WTC11 (cell line): ENCODE data around the gene ZNF445. TPM values are rescaled to one million over a fixed set of nuclear protein-coding genes. Genes with fewer than 3 reads are reported as not detected.
"Not testable (repeated sequence)": the region's sequence is repeated elsewhere in the genome, so short reads cannot be mapped to it uniquely, and the experiment has no call there.

Source experiments
- ATAC-seq: fragments of 200-7000 bp; cut with Tn5 transposase; 2 replicates; pipeline ENCODE4 v1.10.0; 2021; ENCODE audit warnings: mild to moderate bottlenecking, moderate library complexity
- CTCF ChIA-PET: fragments of 300-600 bp; sonication (Branson Sonifier 250); formaldehyde crosslinking; loops from one replicate; lab custom pipeline; 2021; ENCODE audit warnings: antibody characterized with exemption; lab: Charles Lee
- POLR2A ChIA-PET: fragments of 350-600 bp; sonication (Branson Sonifier 250); formaldehyde crosslinking; loops from one replicate; lab custom pipeline; 2021; ENCODE audit warnings: antibody characterized with exemption; lab: Charles Lee
- DNase-seq: peaks from one replicate; pipeline ENCODE4 v3.0.0; 2021; ENCODE audit warnings: low spot score
- H3K27ac Mint-ChIP-seq: 2 replicates; pipeline ENCODE4 v1.8.0; 2021; ENCODE audit warnings: mixed read lengths
- H3K27me3 Mint-ChIP-seq: 2 replicates; pipeline ENCODE4 v1.8.0; 2021; ENCODE audit warnings: low read depth, mild to moderate bottlenecking, moderate library complexity, mixed read lengths
- H3K36me3 Mint-ChIP-seq: 2 replicates; pipeline ENCODE4 v1.8.0; 2021; ENCODE audit warnings: mixed read lengths
- H3K4me1 Mint-ChIP-seq: 2 replicates; pipeline ENCODE4 v1.8.0; 2022; ENCODE audit warnings: mixed read lengths
- H3K4me3 Mint-ChIP-seq: 2 replicates; pipeline ENCODE4 v1.8.0; 2021; ENCODE audit warnings: mild to moderate bottlenecking, moderate library complexity, mixed read lengths
- H3K9me3 Mint-ChIP-seq: 2 replicates; pipeline ENCODE4 v1.8.0; 2021; ENCODE audit warnings: mixed read lengths
- FOXP1 ChIP-seq: sonication (generic); formaldehyde crosslinking; IDR thresholded peaks from 2 replicates; pipeline ENCODE4 v1.8.0; 2022; ENCODE audit warnings: missing genetic modification reagents, mild to moderate bottlenecking, moderate library complexity, borderline replicate concordance
- GRHL2 ChIP-seq: fragments of 250-450 bp; sonication (Bioruptor Pico); IDR thresholded peaks from 2 replicates; pipeline ENCODE4 v1.8.0; 2022; ENCODE audit warnings: mild to moderate bottlenecking, moderate library complexity; ENCODE audit not compliant: insufficient replicate concordance, severe bottlenecking
- IRF2 ChIP-seq: sonication (generic); formaldehyde crosslinking; IDR thresholded peaks from 2 replicates; pipeline ENCODE4 v1.8.0; 2022; ENCODE audit warnings: low read depth, missing genetic modification reagents, borderline replicate concordance
- JAZF1 ChIP-seq: fragments of 250-450 bp; sonication (Bioruptor Pico); IDR thresholded peaks from 2 replicates; pipeline ENCODE4 v1.9.0; 2021; ENCODE audit warnings: moderate library complexity, mild to moderate bottlenecking, inconsistent platforms
- TEAD1 ChIP-seq: sonication (generic); formaldehyde crosslinking; IDR thresholded peaks from 2 replicates; pipeline ENCODE4 v1.8.0; 2022; ENCODE audit warnings: mild to moderate bottlenecking, missing genetic modification reagents
- ZBTB21 ChIP-seq: sonication (generic); formaldehyde crosslinking; IDR thresholded peaks from 2 replicates; pipeline ENCODE4 v1.8.1; 2023; ENCODE audit warnings: mild to moderate bottlenecking, missing genetic modification reagents, borderline replicate concordance
- ZNF121 ChIP-seq: sonication (generic); formaldehyde crosslinking; IDR thresholded peaks from 2 replicates; pipeline ENCODE4 v1.8.0; 2023; ENCODE audit warnings: missing genetic modification reagents
- total RNA-seq: library from RNA; stranded (reverse); gene quantifications from 3 replicates; pipeline ENCODE4 v1.2.3, GENCODE V29; 2021
- TF ChIP-seq, protein P1 (sequence below): fragments of 250-450 bp; sonication (Bioruptor Pico); IDR thresholded peaks from 2 replicates; pipeline ENCODE4 v1.9.0; 2021; ENCODE audit warnings: moderate library complexity, mild to moderate bottlenecking, inconsistent platforms, borderline replicate concordance
- TF ChIP-seq, protein P2 (sequence below): fragments of 200-600 bp; IDR thresholded peaks from 2 replicates; pipeline ENCODE4 v1.8.0; 2022; ENCODE audit warnings: antibody characterized with exemption
- TF ChIP-seq, protein P3 (sequence below): sonication (generic); formaldehyde crosslinking; IDR thresholded peaks from 2 replicates; pipeline ENCODE4 v1.8.1; 2022; ENCODE audit warnings: low read depth, mild to moderate bottlenecking, moderate library complexity, missing genetic modification reagents, borderline replicate concordance
- TF ChIP-seq, protein P4 (sequence below): sonication (generic); formaldehyde crosslinking; conservative IDR thresholded peaks from 2 replicates; pipeline ENCODE4 v1.8.1; 2023; ENCODE audit warnings: mild to moderate bottlenecking, low read depth, missing genetic modification reagents, moderate library complexity
- TF ChIP-seq, protein P5 (sequence below): sonication (generic); formaldehyde crosslinking; IDR thresholded peaks from 2 replicates; pipeline ENCODE4 v1.8.0; 2023; ENCODE audit warnings: missing genetic modification reagents

Gene ZNF445
- total RNA-seq, 1 experiment from 2014 or later, result 20.3 TPM

DNA sequence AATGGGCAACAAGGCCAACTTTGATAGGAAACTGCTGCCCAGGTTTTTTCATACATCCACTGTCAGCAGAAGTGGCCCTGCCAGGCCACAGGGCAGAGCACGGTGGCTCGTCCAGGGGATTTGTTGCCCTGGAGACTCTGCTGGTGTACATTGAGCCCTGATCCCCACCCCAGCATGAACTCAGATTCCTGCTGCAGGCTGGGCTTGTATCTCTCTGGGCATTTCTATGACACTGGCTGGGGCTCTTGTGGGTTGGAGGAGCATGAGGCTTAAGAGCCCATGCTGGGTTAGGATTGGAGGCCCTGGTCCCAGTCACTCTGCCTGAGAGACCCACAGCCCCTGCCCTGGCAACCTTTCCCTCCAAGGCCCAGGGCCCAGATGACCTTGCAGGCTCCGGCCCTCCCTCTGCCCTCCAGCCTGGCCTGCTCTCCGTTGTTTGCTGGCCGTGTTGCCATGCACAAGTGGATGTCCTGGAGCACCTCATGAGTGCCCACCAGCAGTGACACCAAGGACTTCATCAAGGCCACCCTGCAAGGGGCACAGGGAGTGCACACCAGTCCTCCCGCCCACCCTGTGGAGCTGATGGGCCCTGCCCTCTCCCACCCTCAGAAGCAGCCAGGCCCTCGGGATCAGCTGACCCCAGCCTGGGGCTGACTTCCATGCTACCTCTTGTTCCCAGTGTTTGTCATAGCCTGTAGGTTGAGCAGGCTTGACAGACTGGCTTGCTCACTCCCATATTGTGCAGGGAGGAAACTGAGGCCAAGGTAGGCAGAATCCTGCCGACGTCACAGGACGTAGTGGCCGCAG lies 58.2 kb downstream of the ZNF445 start:
- Mint-ChIP-seq H3K4me1 (peaks cover 3% of the 10 kb centered on the region; the same call in 1 of the 2 replicates), H3K4me3 (no peak overlapping the region), H3K36me3 (no peaks in the 10 kb centered on the region), H3K27me3 (no peaks in the 10 kb centered on the region; the same call in 1 of the 2 replicates), H3K9me3 (peaks cover 11% of the 10 kb centered on the region), H3K27ac (no peak overlapping the region)
- CTCF ChIA-PET, result interaction anchor here (0.6 kb wide), 1 partner anchor 1880 kb away, joined by 4 read pairs; no protein-coding TSS in a partner anchor
- POLR2A ChIA-PET, result no interaction called here
- no peak for TF ChIP-seq ZNF121
- DNase-seq, result no peak
- no peak for ATAC-seq

DNA sequence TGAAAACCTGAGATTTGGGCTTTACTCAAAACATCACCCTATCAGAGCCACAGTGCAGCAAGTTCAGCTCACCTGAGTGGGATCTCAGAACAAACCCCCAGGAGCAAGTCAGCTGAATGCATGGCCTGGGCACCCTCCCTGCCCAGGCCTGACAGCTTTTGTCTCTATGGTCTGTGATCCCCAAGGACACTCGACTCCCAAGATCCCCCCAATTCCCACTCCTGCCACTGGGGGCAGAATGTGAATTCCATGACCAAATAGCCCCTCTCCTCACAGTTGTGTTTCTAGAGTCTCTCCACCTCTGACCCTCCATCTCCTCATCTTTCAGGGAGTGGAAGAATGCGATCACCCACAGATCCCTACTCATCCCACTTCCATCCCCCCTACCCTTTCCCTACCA lies 58.9 kb downstream of the ZNF445 start:
- ChIA-PET CTCF (interaction anchor here (0.6 to 1.3 kb wide), 4 partner anchors 9 to 1880 kb away, joined by 3 to 6 read pairs (median 4); no protein-coding TSS in a partner anchor), POLR2A (no interaction called here)
- DNase-seq (peak; percentile 71), ATAC-seq (peak; percentile 81)
- TF ChIP-seq TEAD1 (CRISPR knock-in tag), result no peak
- TF ChIP-seq, protein P1, sequence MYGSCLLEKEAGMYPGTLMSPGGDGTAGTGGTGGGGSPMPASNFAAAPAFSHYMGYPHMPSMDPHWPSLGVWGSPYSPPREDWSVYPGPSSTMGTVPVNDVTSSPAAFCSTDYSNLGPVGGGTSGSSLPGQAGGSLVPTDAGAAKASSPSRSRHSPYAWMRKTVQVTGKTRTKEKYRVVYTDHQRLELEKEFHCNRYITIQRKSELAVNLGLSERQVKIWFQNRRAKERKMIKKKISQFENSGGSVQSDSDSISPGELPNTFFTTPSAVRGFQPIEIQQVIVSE (CRISPR knock-in tag), result no peak
- TF ChIP-seq, protein P2, sequence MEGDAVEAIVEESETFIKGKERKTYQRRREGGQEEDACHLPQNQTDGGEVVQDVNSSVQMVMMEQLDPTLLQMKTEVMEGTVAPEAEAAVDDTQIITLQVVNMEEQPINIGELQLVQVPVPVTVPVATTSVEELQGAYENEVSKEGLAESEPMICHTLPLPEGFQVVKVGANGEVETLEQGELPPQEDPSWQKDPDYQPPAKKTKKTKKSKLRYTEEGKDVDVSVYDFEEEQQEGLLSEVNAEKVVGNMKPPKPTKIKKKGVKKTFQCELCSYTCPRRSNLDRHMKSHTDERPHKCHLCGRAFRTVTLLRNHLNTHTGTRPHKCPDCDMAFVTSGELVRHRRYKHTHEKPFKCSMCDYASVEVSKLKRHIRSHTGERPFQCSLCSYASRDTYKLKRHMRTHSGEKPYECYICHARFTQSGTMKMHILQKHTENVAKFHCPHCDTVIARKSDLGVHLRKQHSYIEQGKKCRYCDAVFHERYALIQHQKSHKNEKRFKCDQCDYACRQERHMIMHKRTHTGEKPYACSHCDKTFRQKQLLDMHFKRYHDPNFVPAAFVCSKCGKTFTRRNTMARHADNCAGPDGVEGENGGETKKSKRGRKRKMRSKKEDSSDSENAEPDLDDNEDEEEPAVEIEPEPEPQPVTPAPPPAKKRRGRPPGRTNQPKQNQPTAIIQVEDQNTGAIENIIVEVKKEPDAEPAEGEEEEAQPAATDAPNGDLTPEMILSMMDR, result peak; percentile 47
- Mint-ChIP-seq H3K4me1 (peaks cover 6% of the 10 kb centered on the region), H3K27ac (no peak overlapping the region), H3K36me3 (no peaks in the 10 kb centered on the region), H3K27me3 (no peaks in the 10 kb centered on the region; the same call in 1 of the 2 replicates), H3K9me3 (peaks cover 11% of the 10 kb centered on the region), H3K4me3 (no peak overlapping the region)

DNA sequence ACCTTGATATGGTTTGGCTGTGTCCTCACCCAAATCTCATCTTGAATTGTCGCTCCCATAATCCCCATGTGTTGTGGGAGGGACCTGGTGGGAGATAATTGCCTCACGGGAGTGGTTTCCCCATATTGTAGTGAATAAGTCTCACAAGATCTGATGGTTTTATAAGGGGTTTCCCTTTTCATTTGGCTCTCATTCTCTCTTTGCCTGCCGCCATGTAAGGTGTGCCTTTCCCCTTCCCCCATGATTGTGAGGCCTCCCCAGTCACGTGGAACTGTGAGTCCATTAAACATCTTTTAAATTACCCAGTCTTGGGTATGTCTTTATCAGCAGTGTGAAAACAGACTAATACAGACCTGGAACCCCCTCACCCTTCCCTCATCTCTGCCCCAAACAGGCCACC lies 59.4 kb downstream of the ZNF445 start:
- H3K27ac Mint-ChIP-seq, H3K27me3 Mint-ChIP-seq, DNase-seq, ATAC-seq, H3K4me3 Mint-ChIP-seq, H3K4me1 Mint-ChIP-seq, H3K36me3 Mint-ChIP-seq, POLR2A ChIA-PET: not testable (repeated sequence)
- CTCF ChIA-PET, result interaction anchor here (0.7 to 1.3 kb wide), 4 partner anchors 9 to 61 kb away, joined by 3 to 6 read pairs (median 4); no protein-coding TSS in a partner anchor
- peaks cover 11% of the 10 kb centered on the region for H3K9me3 Mint-ChIP-seq

DNA sequence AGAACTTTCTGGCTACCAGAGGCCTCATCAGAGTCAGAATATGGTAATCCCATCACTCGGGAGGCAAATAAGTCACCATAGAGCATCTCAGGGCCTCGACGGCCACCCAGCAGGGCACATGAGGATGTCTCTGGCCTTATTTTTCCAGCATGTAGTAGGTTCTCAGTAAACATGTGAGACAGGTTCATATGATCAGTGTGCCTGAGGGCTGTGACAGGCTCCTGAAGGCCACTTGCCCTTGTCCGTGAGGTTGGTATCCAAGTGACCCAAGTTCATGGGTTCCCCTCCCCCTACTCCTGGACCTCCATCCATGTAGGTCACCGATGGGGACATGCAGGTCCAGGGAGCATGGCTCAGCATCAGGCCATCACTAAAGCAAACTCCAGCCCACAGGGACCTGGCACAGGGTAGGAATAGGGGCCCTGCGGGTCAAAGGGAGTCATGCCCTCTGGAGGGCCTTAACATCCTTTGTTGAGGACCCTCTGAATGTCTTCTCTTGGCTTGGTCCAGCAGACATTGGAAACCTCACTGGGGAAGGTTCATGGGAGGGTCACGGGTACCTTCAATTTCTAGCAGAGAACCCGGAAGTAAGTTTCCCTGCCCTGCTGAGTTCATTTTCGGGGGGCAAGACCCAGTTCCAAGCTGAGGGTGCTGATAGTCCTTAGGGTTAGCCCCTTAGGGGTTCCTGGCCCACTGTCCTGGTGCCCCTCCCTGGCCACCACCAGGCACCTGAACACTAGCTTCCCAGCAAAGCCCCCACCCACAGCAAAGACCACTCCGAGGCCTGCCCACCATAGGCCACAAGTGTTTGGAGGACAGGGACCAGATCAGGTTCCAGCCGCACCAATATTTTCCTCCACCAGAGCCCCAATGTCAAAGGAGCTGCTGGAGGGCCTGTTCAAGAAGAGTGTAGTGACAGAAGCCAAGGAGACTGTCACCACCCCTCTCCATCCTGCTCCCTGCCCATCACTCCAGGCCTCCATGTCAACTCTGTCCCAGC lies 61.1 kb downstream of the ZNF445 start:
- ChIA-PET POLR2A (no interaction called here), CTCF (interaction anchor here (1.3 kb wide), 1 partner anchor 12 kb away, joined by 4 read pairs; no protein-coding TSS in a partner anchor)

DNA sequence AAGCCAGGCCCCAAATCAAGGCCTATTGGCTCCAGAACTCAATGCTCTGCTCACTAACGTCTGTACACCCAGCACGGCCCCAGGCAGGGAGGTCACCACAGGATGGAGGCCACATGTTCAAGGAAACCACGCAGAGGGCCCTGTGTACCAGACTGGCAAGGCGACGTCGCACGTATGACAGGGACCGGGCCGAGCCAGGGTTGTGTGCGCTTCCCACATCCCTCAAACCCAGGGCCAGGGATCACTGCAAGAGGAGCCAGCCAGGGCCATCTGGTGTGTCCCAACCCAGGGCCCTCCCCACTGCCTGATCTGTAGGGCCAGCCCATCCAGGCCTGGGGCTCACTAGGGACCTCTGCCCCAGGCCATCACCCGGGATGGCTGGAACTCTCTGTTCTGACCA lies 62.0 kb downstream of the ZNF445 start:
- ATAC-seq, result no peak
- H3K9me3 Mint-ChIP-seq, result peaks cover 11% of the 10 kb centered on the region
- POLR2A ChIA-PET, result no interaction called here
- DNase-seq, result no peak
- peaks cover 6% of the 10 kb centered on the region for H3K4me1 Mint-ChIP-seq
- TF ChIP-seq GRHL2 (CRISPR knock-in tag) (no peak), JAZF1 (CRISPR knock-in tag) (no peak), FOXP1 (no peak), ZBTB21 (no peak)
- TF ChIP-seq, protein P3, sequence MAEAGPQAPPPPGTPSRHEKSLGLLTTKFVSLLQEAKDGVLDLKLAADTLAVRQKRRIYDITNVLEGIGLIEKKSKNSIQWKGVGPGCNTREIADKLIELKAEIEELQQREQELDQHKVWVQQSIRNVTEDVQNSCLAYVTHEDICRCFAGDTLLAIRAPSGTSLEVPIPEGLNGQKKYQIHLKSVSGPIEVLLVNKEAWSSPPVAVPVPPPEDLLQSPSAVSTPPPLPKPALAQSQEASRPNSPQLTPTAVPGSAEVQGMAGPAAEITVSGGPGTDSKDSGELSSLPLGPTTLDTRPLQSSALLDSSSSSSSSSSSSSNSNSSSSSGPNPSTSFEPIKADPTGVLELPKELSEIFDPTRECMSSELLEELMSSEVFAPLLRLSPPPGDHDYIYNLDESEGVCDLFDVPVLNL (CRISPR knock-in tag), result no peak
- TF ChIP-seq, protein P4, sequence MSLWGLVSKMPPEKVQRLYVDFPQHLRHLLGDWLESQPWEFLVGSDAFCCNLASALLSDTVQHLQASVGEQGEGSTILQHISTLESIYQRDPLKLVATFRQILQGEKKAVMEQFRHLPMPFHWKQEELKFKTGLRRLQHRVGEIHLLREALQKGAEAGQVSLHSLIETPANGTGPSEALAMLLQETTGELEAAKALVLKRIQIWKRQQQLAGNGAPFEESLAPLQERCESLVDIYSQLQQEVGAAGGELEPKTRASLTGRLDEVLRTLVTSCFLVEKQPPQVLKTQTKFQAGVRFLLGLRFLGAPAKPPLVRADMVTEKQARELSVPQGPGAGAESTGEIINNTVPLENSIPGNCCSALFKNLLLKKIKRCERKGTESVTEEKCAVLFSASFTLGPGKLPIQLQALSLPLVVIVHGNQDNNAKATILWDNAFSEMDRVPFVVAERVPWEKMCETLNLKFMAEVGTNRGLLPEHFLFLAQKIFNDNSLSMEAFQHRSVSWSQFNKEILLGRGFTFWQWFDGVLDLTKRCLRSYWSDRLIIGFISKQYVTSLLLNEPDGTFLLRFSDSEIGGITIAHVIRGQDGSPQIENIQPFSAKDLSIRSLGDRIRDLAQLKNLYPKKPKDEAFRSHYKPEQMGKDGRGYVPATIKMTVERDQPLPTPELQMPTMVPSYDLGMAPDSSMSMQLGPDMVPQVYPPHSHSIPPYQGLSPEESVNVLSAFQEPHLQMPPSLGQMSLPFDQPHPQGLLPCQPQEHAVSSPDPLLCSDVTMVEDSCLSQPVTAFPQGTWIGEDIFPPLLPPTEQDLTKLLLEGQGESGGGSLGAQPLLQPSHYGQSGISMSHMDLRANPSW (CRISPR knock-in tag), result no peak
- no peak overlapping the region for H3K27ac Mint-ChIP-seq
- no peaks in the 10 kb centered on the region; the same call in 1 of the 2 replicates for H3K27me3 Mint-ChIP-seq
- no peaks in the 10 kb centered on the region for H3K36me3 Mint-ChIP-seq
- CTCF ChIA-PET, result no interaction called here
- no peak overlapping the region for H3K4me3 Mint-ChIP-seq

More for the DNA sequence above, 61.1 kb downstream of the ZNF445 start:
- no peak for DNase-seq
- no peak for TF ChIP-seq IRF2
- TF ChIP-seq, protein P5, sequence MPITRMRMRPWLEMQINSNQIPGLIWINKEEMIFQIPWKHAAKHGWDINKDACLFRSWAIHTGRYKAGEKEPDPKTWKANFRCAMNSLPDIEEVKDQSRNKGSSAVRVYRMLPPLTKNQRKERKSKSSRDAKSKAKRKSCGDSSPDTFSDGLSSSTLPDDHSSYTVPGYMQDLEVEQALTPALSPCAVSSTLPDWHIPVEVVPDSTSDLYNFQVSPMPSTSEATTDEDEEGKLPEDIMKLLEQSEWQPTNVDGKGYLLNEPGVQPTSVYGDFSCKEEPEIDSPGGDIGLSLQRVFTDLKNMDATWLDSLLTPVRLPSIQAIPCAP (CRISPR knock-in tag), result no peak
- Mint-ChIP-seq H3K9me3 (peaks cover 11% of the 10 kb centered on the region), H3K4me3 (no peak overlapping the region), H3K27ac (no peak overlapping the region), H3K4me1 (peaks cover 6% of the 10 kb centered on the region), H3K36me3 (no peaks in the 10 kb centered on the region), H3K27me3 (no peaks in the 10 kb centered on the region; the same call in 1 of the 2 replicates)
- ATAC-seq, result no peak
